GM23338 (cell line): ENCODE measurements around the gene LILRA5. TPM values are rescaled to one million over a fixed set of nuclear protein-coding genes. Genes with fewer than 3 reads are reported as not detected.

Experiments used
- ATAC-seq: fragments of 200-7000 bp; cut with Tn5 transposase; 3 replicates; pipeline ENCODE4 v1.9.1; 2020
- DNase-seq: peaks from one replicate; pipeline ENCODE4 v3.0.0-alpha.2; 2015; ENCODE audit warnings: low spot score
- H2AFZ ChIP-seq: fragments of 200-600 bp; sonication (generic); 2 replicates; pipeline ENCODE4 v1.8.0; 2016; ENCODE audit warnings: antibody characterized with exemption, mild to moderate bottlenecking, moderate library complexity
- H3F3A ChIP-seq: fragments of 200-600 bp; sonication (generic); replicated peaks from 2 replicates; pipeline ENCODE4 v1.8.0; 2017; ENCODE audit warnings: antibody characterized with exemption, mixed run types, low read depth
- H3K27ac ChIP-seq: fragments of 200-600 bp; sonication (generic); 2 replicates; pipeline ENCODE4 v1.6.1; 2016; ENCODE audit warnings: low read depth
- H3K27me3 ChIP-seq: fragments of 200-600 bp; sonication (generic); 2 replicates; pipeline ENCODE4 v1.8.0; 2016; ENCODE audit warnings: mild to moderate bottlenecking, mixed run types, moderate library complexity; ENCODE audit not compliant: insufficient read depth
- H3K36me3 ChIP-seq: fragments of 200-600 bp; sonication (generic); 2 replicates; pipeline ENCODE4 v1.8.0; 2016; ENCODE audit warnings: mild to moderate bottlenecking; ENCODE audit not compliant: insufficient read depth
- H3K4me1 ChIP-seq: fragments of 200-600 bp; sonication (generic); 2 replicates; pipeline ENCODE4 v1.8.0; 2016; ENCODE audit warnings: mild to moderate bottlenecking, moderate library complexity; ENCODE audit not compliant: insufficient read depth
- H3K4me2 ChIP-seq: fragments of 200-600 bp; sonication (generic); 2 replicates; pipeline ENCODE4 v1.7.1; 2017; ENCODE audit warnings: mixed run types
- H3K4me3 ChIP-seq: fragments of 200-600 bp; sonication (generic); 2 replicates; pipeline ENCODE4 v1.6.1; 2016; ENCODE audit warnings: mixed run types
- H3K79me2 ChIP-seq: fragments of 200-600 bp; sonication (generic); replicated peaks from 2 replicates; pipeline ENCODE4 v1.8.0; 2017; ENCODE audit warnings: mild to moderate bottlenecking; ENCODE audit not compliant: insufficient read depth
- H3K9me2 ChIP-seq: fragments of 200-600 bp; sonication (generic); 2 replicates; pipeline ENCODE4 v1.8.0; 2017; ENCODE audit not compliant: insufficient read depth
- H4K20me1 ChIP-seq: fragments of 200-600 bp; sonication (generic); replicated peaks from 2 replicates; pipeline ENCODE4 v1.8.0; 2017; ENCODE audit warnings: mild to moderate bottlenecking; ENCODE audit not compliant: insufficient read depth
- H3K27ac Mint-ChIP-seq: 2 replicates; pipeline ENCODE4 v1.8.0; 2020; ENCODE audit warnings: inconsistent platforms, mild to moderate bottlenecking, moderate library complexity, mixed read lengths
- H3K27me3 Mint-ChIP-seq: 3 replicates; pipeline ENCODE4 v1.8.0; 2022; ENCODE audit warnings: low read depth, mild to moderate bottlenecking, moderate library complexity, mixed read lengths, inconsistent platforms; ENCODE audit not compliant: insufficient read depth, poor library complexity
- H3K36me3 Mint-ChIP-seq: 3 replicates; pipeline ENCODE4 v1.8.0; 2021; ENCODE audit warnings: low read depth, mild to moderate bottlenecking, inconsistent platforms, moderate library complexity, mixed read lengths
- H3K4me1 Mint-ChIP-seq: 3 replicates; pipeline ENCODE4 v1.8.0; 2020; ENCODE audit warnings: mild to moderate bottlenecking, inconsistent platforms, mixed read lengths
- H3K4me3 Mint-ChIP-seq: 3 replicates; pipeline ENCODE4 v1.8.0; 2021; ENCODE audit warnings: moderate library complexity, mild to moderate bottlenecking, inconsistent platforms, mixed read lengths
- H3K9me3 Mint-ChIP-seq: 3 replicates; pipeline ENCODE4 v1.8.0; 2020; ENCODE audit warnings: moderate library complexity, mild to moderate bottlenecking, inconsistent platforms, mixed read lengths
- CREB1 ChIP-seq: fragments of 250-450 bp; sonication (Bioruptor Pico); IDR thresholded peaks from 2 replicates; pipeline ENCODE4 v1.5.0; 2020; ENCODE audit warnings: low read depth, mild to moderate bottlenecking, moderate library complexity
- EZH2 ChIP-seq: fragments of 200-600 bp; sonication (generic); IDR thresholded peaks from one replicate; pipeline ENCODE4 v1.8.0; 2017; ENCODE audit warnings: antibody characterized with exemption, mild to moderate bottlenecking, low read depth; ENCODE audit not compliant: unreplicated experiment
- EZH2phosphoT487 ChIP-seq: fragments of 200-600 bp; sonication (generic); IDR thresholded peaks from one replicate; pipeline ENCODE4 v1.8.1; 2018; ENCODE audit warnings: antibody characterized with exemption; ENCODE audit not compliant: unreplicated experiment
- JUNB ChIP-seq: IDR thresholded peaks from one replicate; pipeline ENCODE4 v1.6.1; 2016; ENCODE audit warnings: antibody characterized with exemption; ENCODE audit not compliant: unreplicated experiment
- NANOG ChIP-seq: IDR thresholded peaks from 2 replicates; pipeline ENCODE4 v1.6.1; 2016; ENCODE audit warnings: antibody characterized with exemption, borderline replicate concordance
- POLR2AphosphoS5 ChIP-seq: IDR thresholded peaks from 2 replicates; pipeline ENCODE4 v1.6.1; 2016; ENCODE audit warnings: antibody characterized with exemption, low read depth
- STAT1 ChIP-seq: IDR thresholded peaks from one replicate; pipeline ENCODE4 v1.6.1; 2016; ENCODE audit warnings: antibody characterized with exemption; ENCODE audit not compliant: unreplicated experiment
- ZNF114 ChIP-seq: fragments of 250-450 bp; sonication (Bioruptor Pico); IDR thresholded peaks from 2 replicates; pipeline ENCODE4 v1.5.0; 2020; ENCODE audit warnings: mild to moderate bottlenecking, moderate library complexity
- ZNF331 ChIP-seq: fragments of 250-450 bp; sonication (Bioruptor Pico); IDR thresholded peaks from 2 replicates; pipeline ENCODE4 v1.5.0; 2020; ENCODE audit warnings: low read depth, mild to moderate bottlenecking, moderate library complexity
- polyA plus RNA-seq: library from polyadenylated mRNA; unstranded; fragments of >200 nt; fragmentation: Nextera tagmentation; extraction: Ambion mirVana; gene quantifications from 2 replicates; pipeline ENCODE4 v1.2.1, GENCODE V29; 2016
- total RNA-seq: library from RNA; depleted of rRNA; stranded (reverse); fragments of >200 nt; shearing (Covaris generic); gene quantifications from 2 replicates; pipeline ENCODE4 v1.2.3, GENCODE V29; 2014
- TF ChIP-seq, protein P1 (sequence below): IDR thresholded peaks from 2 replicates; pipeline ENCODE4 v1.6.1; 2016; ENCODE audit warnings: antibody characterized with exemption
- TF ChIP-seq, protein P2 (sequence below): IDR thresholded peaks from one replicate; pipeline ENCODE4 v1.6.1; 2018; ENCODE audit warnings: antibody characterized with exemption; ENCODE audit not compliant: unreplicated experiment
- TF ChIP-seq, protein P3 (sequence below), 2 experiments: fragments of 200-600 bp in 1 of 2; sonication (generic) in 1 of 2; conservative IDR thresholded peaks; 2 replicates each; pipeline versions ENCODE4 v1.5.1 to v1.6.1; 2016 to 2017; ENCODE audit warnings: antibody characterized with exemption in 2 of 2, low read depth in 2 of 2, mild to moderate bottlenecking in 2 of 2, moderate library complexity in 1 of 2

Gene LILRA5
- total and polyA plus RNA-seq, 2 experiments from 2014 or later: not detected

DNA sequence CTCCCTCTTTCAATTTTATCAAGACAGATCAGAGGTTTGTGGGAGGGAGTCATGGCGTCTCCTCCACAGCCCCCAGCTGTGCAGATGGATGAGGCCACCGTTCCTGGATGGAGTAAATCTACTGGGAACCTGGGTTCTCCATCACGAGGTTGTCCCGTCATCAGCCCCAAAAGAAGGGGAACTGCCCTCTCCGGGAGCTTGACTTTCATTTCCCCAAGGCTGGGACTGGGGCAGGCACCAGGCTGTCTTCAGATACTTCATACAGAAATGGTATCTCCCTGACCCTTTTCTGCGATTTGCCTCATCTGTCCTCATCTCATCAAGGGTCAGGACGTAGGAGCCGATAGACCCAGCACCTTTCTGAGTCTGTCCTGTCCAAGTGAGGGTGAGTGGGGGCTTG, 41.9 kb downstream of the LILRA5 start (continued):
- no peak for TF ChIP-seq CREB1 (CRISPR knock-in tag)

DNA sequence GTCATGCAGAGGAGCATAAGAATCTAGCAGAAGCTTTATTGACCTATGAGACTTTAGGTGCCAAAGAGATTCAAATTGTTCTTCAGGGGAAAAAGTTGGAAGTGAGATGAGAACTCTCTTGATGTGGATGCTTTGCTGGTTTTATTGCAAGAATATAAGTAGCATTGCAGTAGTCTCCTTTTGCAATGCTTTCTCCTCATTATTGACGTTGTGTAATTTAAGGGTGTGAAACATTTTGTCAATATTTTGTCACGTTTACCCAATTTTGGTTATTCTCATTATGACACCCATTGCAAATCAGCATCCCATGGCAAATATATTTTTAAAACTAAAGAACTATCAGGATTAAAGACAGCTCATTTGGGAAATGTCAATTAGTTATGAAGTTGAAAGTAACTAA, 44.0 kb downstream of the LILRA5 start:
- peaks cover 5% of the 10 kb centered on the region; the same call in 2 of the 3 replicates for H3K4me1 Mint-ChIP-seq

DNA sequence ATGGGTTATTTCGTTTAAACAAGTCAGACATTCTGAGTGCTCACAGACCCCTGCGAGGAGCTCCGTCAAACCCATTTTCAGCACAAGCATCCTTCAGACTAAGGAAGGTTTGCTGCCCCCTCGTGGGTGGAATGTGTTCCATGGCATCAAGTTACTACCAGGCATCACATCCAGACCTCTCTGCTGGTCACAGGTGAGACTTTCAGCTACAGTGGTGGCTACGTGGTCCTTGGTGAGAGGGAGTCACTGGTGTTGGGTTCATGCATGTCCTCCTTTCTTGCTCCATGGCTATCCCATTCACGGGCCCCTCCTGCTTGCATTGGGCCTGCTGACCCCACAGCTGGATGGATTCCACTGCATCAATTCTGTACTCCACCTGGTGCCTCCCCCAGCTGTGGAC, 46.8 kb downstream of the LILRA5 start:
- DNase-seq: peak; percentile 98
- no peaks in the 10 kb centered on the region for H3K36me3 ChIP-seq
- ATAC-seq: peak; percentile 100
- H4K20me1 ChIP-seq: no peaks in the 10 kb centered on the region
- H2AFZ ChIP-seq: no peak overlapping the region
- Mint-ChIP-seq H3K4me1 (peaks cover 5% of the 10 kb centered on the region; the same call in 2 of the 3 replicates), H3K36me3 (no peaks in the 10 kb centered on the region), H3K27me3 (no peaks in the 10 kb centered on the region), H3K27ac (no peak overlapping the region; the same call in 1 of the 2 replicates), H3K4me3 (no peak overlapping the region), H3K9me3 (no peaks in the 10 kb centered on the region; the same call in 2 of the 3 replicates)
- H3K4me1 ChIP-seq: no peaks in the 10 kb centered on the region; the same call in 1 of the 2 replicates
- no peaks in the 10 kb centered on the region for H3K79me2 ChIP-seq
- H3K9me2 ChIP-seq: no peaks in the 10 kb centered on the region
- H3K27me3 ChIP-seq: no peaks in the 10 kb centered on the region
- no peak overlapping the region for H3K4me3 ChIP-seq
- no peaks in the 10 kb centered on the region for H3F3A ChIP-seq
- no peak overlapping the region for H3K27ac ChIP-seq
- H3K4me2 ChIP-seq: 0 out of 2 replicates have a peak overlapping the region, but pooled peaks have one; percentile 12
- no peak for TF ChIP-seq CREB1 (CRISPR knock-in tag)
- no peak for TF ChIP-seq EZH2phosphoT487
- TF ChIP-seq, protein P1, sequence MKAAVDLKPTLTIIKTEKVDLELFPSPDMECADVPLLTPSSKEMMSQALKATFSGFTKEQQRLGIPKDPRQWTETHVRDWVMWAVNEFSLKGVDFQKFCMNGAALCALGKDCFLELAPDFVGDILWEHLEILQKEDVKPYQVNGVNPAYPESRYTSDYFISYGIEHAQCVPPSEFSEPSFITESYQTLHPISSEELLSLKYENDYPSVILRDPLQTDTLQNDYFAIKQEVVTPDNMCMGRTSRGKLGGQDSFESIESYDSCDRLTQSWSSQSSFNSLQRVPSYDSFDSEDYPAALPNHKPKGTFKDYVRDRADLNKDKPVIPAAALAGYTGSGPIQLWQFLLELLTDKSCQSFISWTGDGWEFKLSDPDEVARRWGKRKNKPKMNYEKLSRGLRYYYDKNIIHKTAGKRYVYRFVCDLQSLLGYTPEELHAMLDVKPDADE: no peak
- no peak for TF ChIP-seq EZH2
- no peak for TF ChIP-seq JUNB
- no peak for TF ChIP-seq ZNF114 (CRISPR knock-in tag)
- TF ChIP-seq, protein P2, sequence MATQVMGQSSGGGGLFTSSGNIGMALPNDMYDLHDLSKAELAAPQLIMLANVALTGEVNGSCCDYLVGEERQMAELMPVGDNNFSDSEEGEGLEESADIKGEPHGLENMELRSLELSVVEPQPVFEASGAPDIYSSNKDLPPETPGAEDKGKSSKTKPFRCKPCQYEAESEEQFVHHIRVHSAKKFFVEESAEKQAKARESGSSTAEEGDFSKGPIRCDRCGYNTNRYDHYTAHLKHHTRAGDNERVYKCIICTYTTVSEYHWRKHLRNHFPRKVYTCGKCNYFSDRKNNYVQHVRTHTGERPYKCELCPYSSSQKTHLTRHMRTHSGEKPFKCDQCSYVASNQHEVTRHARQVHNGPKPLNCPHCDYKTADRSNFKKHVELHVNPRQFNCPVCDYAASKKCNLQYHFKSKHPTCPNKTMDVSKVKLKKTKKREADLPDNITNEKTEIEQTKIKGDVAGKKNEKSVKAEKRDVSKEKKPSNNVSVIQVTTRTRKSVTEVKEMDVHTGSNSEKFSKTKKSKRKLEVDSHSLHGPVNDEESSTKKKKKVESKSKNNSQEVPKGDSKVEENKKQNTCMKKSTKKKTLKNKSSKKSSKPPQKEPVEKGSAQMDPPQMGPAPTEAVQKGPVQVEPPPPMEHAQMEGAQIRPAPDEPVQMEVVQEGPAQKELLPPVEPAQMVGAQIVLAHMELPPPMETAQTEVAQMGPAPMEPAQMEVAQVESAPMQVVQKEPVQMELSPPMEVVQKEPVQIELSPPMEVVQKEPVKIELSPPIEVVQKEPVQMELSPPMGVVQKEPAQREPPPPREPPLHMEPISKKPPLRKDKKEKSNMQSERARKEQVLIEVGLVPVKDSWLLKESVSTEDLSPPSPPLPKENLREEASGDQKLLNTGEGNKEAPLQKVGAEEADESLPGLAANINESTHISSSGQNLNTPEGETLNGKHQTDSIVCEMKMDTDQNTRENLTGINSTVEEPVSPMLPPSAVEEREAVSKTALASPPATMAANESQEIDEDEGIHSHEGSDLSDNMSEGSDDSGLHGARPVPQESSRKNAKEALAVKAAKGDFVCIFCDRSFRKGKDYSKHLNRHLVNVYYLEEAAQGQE: no peak
- no peak for TF ChIP-seq POLR2AphosphoS5
- no peak for TF ChIP-seq ZNF331 (CRISPR knock-in tag)
- no peak for TF ChIP-seq NANOG
- TF ChIP-seq, protein P3, sequence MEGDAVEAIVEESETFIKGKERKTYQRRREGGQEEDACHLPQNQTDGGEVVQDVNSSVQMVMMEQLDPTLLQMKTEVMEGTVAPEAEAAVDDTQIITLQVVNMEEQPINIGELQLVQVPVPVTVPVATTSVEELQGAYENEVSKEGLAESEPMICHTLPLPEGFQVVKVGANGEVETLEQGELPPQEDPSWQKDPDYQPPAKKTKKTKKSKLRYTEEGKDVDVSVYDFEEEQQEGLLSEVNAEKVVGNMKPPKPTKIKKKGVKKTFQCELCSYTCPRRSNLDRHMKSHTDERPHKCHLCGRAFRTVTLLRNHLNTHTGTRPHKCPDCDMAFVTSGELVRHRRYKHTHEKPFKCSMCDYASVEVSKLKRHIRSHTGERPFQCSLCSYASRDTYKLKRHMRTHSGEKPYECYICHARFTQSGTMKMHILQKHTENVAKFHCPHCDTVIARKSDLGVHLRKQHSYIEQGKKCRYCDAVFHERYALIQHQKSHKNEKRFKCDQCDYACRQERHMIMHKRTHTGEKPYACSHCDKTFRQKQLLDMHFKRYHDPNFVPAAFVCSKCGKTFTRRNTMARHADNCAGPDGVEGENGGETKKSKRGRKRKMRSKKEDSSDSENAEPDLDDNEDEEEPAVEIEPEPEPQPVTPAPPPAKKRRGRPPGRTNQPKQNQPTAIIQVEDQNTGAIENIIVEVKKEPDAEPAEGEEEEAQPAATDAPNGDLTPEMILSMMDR (conservative IDR thresholded peaks at IDR 0.05; ENCODE audit: low read depth in 2 of 2): peak; percentile 88 to 97

More for the DNA sequence above, 44.0 kb downstream of the LILRA5 start:
- no peaks in the 10 kb centered on the region; the same call in 2 of the 3 replicates for H3K9me3 Mint-ChIP-seq
- Histone ChIP-seq H3K4me3 (no peak overlapping the region), H3F3A (no peaks in the 10 kb centered on the region), H3K79me2 (no peaks in the 10 kb centered on the region), H3K4me1 (no peaks in the 10 kb centered on the region; the same call in 1 of the 2 replicates), H3K4me2 (no peak overlapping the region), H2AFZ (no peak overlapping the region), H3K27me3 (no peaks in the 10 kb centered on the region), H3K27ac (no peak overlapping the region), H3K9me2 (no peaks in the 10 kb centered on the region), H4K20me1 (no peaks in the 10 kb centered on the region), H3K36me3 (no peaks in the 10 kb centered on the region)
- no peak overlapping the region for H3K27ac Mint-ChIP-seq
- H3K4me3 Mint-ChIP-seq: no peak overlapping the region
- ATAC-seq (no peak), DNase-seq (no peak)
- H3K36me3 Mint-ChIP-seq: no peaks in the 10 kb centered on the region
- TF ChIP-seq JUNB: no peak
- TF ChIP-seq STAT1: no peak
- no peak for TF ChIP-seq CREB1 (CRISPR knock-in tag)
- no peak for TF ChIP-seq ZNF331 (CRISPR knock-in tag)
- TF ChIP-seq, protein P3 (conservative IDR thresholded peaks at IDR 0.05; ENCODE audit: low read depth in 2 of 2): no peak
- no peaks in the 10 kb centered on the region for H3K27me3 Mint-ChIP-seq
